NCI-H748 treated with DMSO at 0.1 percent for 48 hours (cell line): Measurements from ENCODE around the gene SEPTIN1.

Source experiments
- DNase-seq: peaks from one replicate; lab custom pipeline; 2025; lab: John Stamatoyannopoulos, UW

SEPTIN1 gene

GRCh38 chr16:30382111-30382881, at the start of gene SEPTIN1:
SEPTIN1 (minus strand) TSS chr16:30382561; CDS start chr16:30382542, 19 bp downstream.
- DNase-seq: no peak

GRCh38 chr16:30430428-30430970, 48.1 kb upstream of the SEPTIN1 start:
- DNase-seq: no peak

GRCh38 chr16:30429678-30430427, 47.5 kb upstream of the SEPTIN1 start, which contains the start of gene DCTPP1:
DCTPP1 (minus strand) TSS chr16:30430030; CDS start chr16:30429980, 50 bp downstream.
- DNase-seq: peak; percentile 94

- peak; percentile 33 for DNase-seq
Observed at GRCh38 chr16:30429418-30429677, 47.0 kb upstream of the SEPTIN1 start.

GRCh38 chr16:30428055-30428454, 45.7 kb upstream of the SEPTIN1 start:
- DNase-seq: no peak

GRCh38 chr16:30421010-30421409, 38.6 kb upstream of the SEPTIN1 start:
- no peak for DNase-seq

GRCh38 chr16:30418350-30419181, 36.2 kb upstream of the SEPTIN1 start:
- DNase-seq: no peak

GRCh38 chr16:30417529-30418349, 35.4 kb upstream of the SEPTIN1 start:
- DNase-seq: peak; percentile 58

- DNase-seq: no peak
Observed at GRCh38 chr16:30416624-30417528, 34.5 kb upstream of the SEPTIN1 start.

GRCh38 chr16:30416047-30416603, 33.8 kb upstream of the SEPTIN1 start:
- DNase-seq: no peak

- DNase-seq: no peak
Observed at GRCh38 chr16:30414159-30414558, 31.8 kb upstream of the SEPTIN1 start.

GRCh38 chr16:30413112-30413806, 30.9 kb upstream of the SEPTIN1 start:
- DNase-seq: no peak

GRCh38 chr16:30409125-30410060, 27.0 kb upstream of the SEPTIN1 start:
- DNase-seq: peak; percentile 66

- DNase-seq: no peak
Observed at GRCh38 chr16:30407804-30408534, 25.6 kb upstream of the SEPTIN1 start.

- peak; percentile 32 for DNase-seq
Observed at GRCh38 chr16:30407102-30407803, 24.9 kb upstream of the SEPTIN1 start, which contains the start of gene ZNF771. ZNF771 (plus strand) TSS chr16:30407606; CDS start chr16:30408054, 448 bp downstream.

- no peak for DNase-seq
Observed at GRCh38 chr16:30406795-30407101, 24.4 kb upstream of the SEPTIN1 start.
